ENCODE measurements around the gene ANAPC13. TPM values are rescaled to one million over a fixed set of nuclear protein-coding genes. Genes with fewer than 3 reads are reported as not detected.
A peak's percentile ranks its signal among the peaks of the same experiment; 100 is the strongest.

Gene ANAPC13
- 46.4 and 65.2 TPM in 2 replicates for total RNA-seq

GRCh38 chr3:134485718-134486576 lies at the start of gene ANAPC13, which contains the start of gene CEP63:
TSS of gene ANAPC13 (minus strand) at chr3:134485985. CDS start at chr3:134482904, 3,081 bp downstream.
TSS of gene CEP63 (plus strand) at chr3:134486057. CDS start at chr3:134495321, 9,264 bp downstream.
- peak; percentile 98 for DNase-seq (ENCODE audit: low read depth, low spot score)

GRCh38 chr3:134535186-134535970 lies 49.6 kb upstream of the ANAPC13 start:
- DNase-seq (ENCODE audit: low read depth, low spot score): no peak

GRCh38 chr3:134533493-134533892 lies 47.7 kb upstream of the ANAPC13 start:
- DNase-seq (ENCODE audit: low read depth, low spot score): no peak

- DNase-seq (ENCODE audit: low read depth, low spot score): no peak
These were observed 41.9 kb upstream of the ANAPC13 start for GRCh38 chr3:134527538-134528186.

- DNase-seq (ENCODE audit: low read depth, low spot score): no peak
These were observed 41.3 kb upstream of the ANAPC13 start for GRCh38 chr3:134527037-134527436.

GRCh38 chr3:134526319-134526718 lies 40.5 kb upstream of the ANAPC13 start:
- no peak for DNase-seq (ENCODE audit: low read depth, low spot score)

- no peak for DNase-seq (ENCODE audit: low read depth, low spot score)
These were observed 39.5 kb upstream of the ANAPC13 start for GRCh38 chr3:134525293-134525692.

GRCh38 chr3:134522541-134522940 lies 36.8 kb upstream of the ANAPC13 start:
- DNase-seq (ENCODE audit: low read depth, low spot score): no peak

GRCh38 chr3:134517791-134518190 lies 32.0 kb upstream of the ANAPC13 start:
- no peak for DNase-seq (ENCODE audit: low read depth, low spot score)

- DNase-seq (ENCODE audit: low read depth, low spot score): no peak
These were observed 31.1 kb upstream of the ANAPC13 start for GRCh38 chr3:134516905-134517304.

GRCh38 chr3:134511500-134511899 lies 25.7 kb upstream of the ANAPC13 start:
- no peak for DNase-seq (ENCODE audit: low read depth, low spot score)

- no peak for DNase-seq (ENCODE audit: low read depth, low spot score)
These were observed 19.7 kb upstream of the ANAPC13 start for GRCh38 chr3:134505485-134505884.

- no peak for DNase-seq (ENCODE audit: low read depth, low spot score)
These were observed 18.3 kb upstream of the ANAPC13 start for GRCh38 chr3:134504132-134504531.

GRCh38 chr3:134503266-134503665 lies 17.5 kb upstream of the ANAPC13 start:
- DNase-seq (ENCODE audit: low read depth, low spot score): no peak

- DNase-seq (ENCODE audit: low read depth, low spot score): no peak
These were observed 10.8 kb upstream of the ANAPC13 start for GRCh38 chr3:134496471-134497071.

GRCh38 chr3:134495980-134496379 lies 10.2 kb upstream of the ANAPC13 start:
- no peak for DNase-seq (ENCODE audit: low read depth, low spot score)

- no peak for DNase-seq (ENCODE audit: low read depth, low spot score)
These were observed 8.7 kb upstream of the ANAPC13 start for GRCh38 chr3:134494495-134494894.

GRCh38 chr3:134487406-134487805 lies 1.6 kb upstream of the ANAPC13 start:
- no peak for DNase-seq (ENCODE audit: low read depth, low spot score)

GRCh38 chr3:134486577-134487041 lies 824 bp upstream of the ANAPC13 start:
- no peak for DNase-seq (ENCODE audit: low read depth, low spot score)

- DNase-seq (ENCODE audit: low read depth, low spot score): peak; percentile 80
These were observed 589 bp downstream of the ANAPC13 start for GRCh38 chr3:134485075-134485717.

Data from pulmonary artery endothelial cell (primary cell).